ENCODE measurements around the gene DOCK4.

Gene DOCK4

GRCh38 chr7:111846898-111847297, 359.3 kb downstream of the DOCK4 start:
- peak; percentile 37 for DNase-seq (ENCODE audit: low read depth)
- H3K4me3 ChIP-seq (ENCODE audit: low read depth, low read length): no peak overlapping the region
- TF ChIP-seq CTCF (conservative IDR thresholded peaks at IDR 0.05; ENCODE audit: low read depth, low read length): no peak

- TF ChIP-seq CTCF (conservative IDR thresholded peaks at IDR 0.05; ENCODE audit: low read depth, low read length): no peak
- H3K4me3 ChIP-seq (ENCODE audit: low read depth, low read length): no peak overlapping the region
- DNase-seq (ENCODE audit: low read depth): no peak
These were observed 360.3 kb downstream of the DOCK4 start for GRCh38 chr7:111845853-111846252.

GRCh38 chr7:111844904-111845671, 361.1 kb downstream of the DOCK4 start:
- no peak overlapping the region for H3K4me3 ChIP-seq (ENCODE audit: low read depth, low read length)
- TF ChIP-seq CTCF (conservative IDR thresholded peaks at IDR 0.05; ENCODE audit: low read depth, low read length): no peak
- no peak for DNase-seq (ENCODE audit: low read depth)

- no peak for TF ChIP-seq CTCF (conservative IDR thresholded peaks at IDR 0.05; ENCODE audit: low read depth, low read length)
- H3K4me3 ChIP-seq (ENCODE audit: low read depth, low read length): no peak overlapping the region
- DNase-seq (ENCODE audit: low read depth): no peak
These were observed 363.7 kb downstream of the DOCK4 start for GRCh38 chr7:111842491-111842890.

DNA sequence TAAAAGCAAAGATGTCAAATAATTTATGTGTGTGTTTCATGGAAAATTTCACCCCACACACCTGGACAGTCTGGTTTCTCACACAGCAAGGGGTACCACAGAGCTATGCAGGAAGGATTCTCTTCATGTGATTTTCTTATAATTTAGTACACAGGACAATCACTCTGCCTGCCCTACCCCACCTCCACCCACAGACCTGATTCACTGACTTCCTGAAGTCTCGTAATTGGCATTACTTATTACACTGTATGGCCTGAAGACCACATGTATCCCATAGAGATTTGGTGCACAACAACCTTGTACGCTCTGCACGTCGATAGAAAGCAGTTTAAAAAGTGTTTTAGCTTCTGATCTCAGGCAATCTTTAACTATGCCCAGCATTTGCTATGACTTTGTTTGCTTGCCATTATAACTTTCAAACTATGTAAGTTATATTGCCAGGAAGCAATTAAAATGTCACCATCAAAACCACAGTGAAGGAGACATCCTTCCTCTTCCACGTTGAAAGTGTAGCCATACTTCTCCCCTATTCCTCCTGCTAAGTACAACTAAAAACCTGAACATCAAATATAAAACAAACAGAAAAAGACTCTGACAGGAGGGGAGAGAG, 364.5 kb downstream of the DOCK4 start:
- H3K4me3 ChIP-seq (ENCODE audit: low read depth, low read length): no peak overlapping the region
- no peak for DNase-seq (ENCODE audit: low read depth)
- TF ChIP-seq CTCF (conservative IDR thresholded peaks at IDR 0.05; ENCODE audit: low read depth, low read length): no peak

DNA sequence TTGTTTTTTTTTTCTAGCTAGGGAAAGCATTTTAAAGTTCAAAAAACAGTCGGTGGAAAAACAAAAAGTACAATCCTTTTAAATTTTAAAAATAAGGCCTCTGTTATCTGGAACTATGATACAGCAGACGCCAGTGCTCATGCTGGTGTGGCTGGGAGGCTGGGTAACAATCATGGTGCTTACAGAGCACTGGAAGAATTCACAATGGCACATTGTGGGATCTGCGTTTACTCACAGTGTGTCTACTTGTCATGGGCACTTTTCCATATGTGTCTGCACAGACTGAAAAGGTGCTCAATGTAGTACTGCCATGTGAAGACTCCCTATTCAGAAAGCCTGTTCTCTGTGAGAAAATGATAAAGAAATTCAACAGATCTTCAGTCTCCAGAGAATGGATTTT, 365.7 kb downstream of the DOCK4 start:
- no peak for DNase-seq (ENCODE audit: low read depth)
- no peak for TF ChIP-seq CTCF (conservative IDR thresholded peaks at IDR 0.05; ENCODE audit: low read depth, low read length)

DNA sequence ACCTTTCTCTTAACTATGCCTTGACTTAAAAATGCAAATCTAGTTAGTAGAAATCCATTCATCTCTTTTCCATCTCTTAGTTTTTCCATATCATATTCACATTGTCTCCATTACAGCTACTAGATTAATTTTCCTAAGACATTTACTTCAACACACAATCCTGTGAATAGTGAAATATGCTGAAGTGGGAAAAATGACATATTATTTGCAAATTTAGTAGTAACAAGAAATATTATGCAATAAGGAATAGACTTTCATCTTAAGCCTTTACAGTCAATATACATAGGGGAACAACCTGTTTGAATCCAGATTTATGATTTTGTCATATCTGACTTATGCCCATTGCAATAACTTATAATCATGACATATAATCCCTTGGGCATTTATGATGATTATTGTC, 366.9 kb downstream of the DOCK4 start:
- no peak for TF ChIP-seq CTCF (conservative IDR thresholded peaks at IDR 0.05; ENCODE audit: low read depth, low read length)
- H3K4me3 ChIP-seq (ENCODE audit: low read depth, low read length): no peak overlapping the region
- no peak for DNase-seq (ENCODE audit: low read depth)

More for the DNA sequence above, 365.7 kb downstream of the DOCK4 start:
- H3K4me3 ChIP-seq (ENCODE audit: low read depth, low read length): no peak overlapping the region
